Endodermal cell (in vitro differentiated cells): Measurements from ENCODE around the gene KIF26B. TPM values are rescaled to one million over a fixed set of nuclear protein-coding genes. Genes with fewer than 3 reads are reported as not detected.

Source experiments
- DNase-seq: peaks from one replicate; pipeline ENCODE4 v3.0.0-alpha.2; 2017
- H3K27ac ChIP-seq: 2 replicates; pipeline ENCODE4 v1.5.1; 2013; ENCODE audit warnings: mild to moderate bottlenecking, low read depth, low read length, moderate library complexity
- H3K27me3 ChIP-seq: 2 replicates; pipeline ENCODE4 v1.6.1; 2013; ENCODE audit warnings: mild to moderate bottlenecking, low read length, moderate library complexity; ENCODE audit not compliant: insufficient read depth, control insufficient read depth, poor library complexity, severe bottlenecking
- H3K36me3 ChIP-seq: 2 replicates; pipeline ENCODE4 v1.7.0; 2013; ENCODE audit warnings: mild to moderate bottlenecking, low read length, moderate library complexity; ENCODE audit not compliant: control insufficient read depth, insufficient read depth
- H3K4me1 ChIP-seq: one replicate; pipeline ENCODE4 v1.7.0; 2013; ENCODE audit warnings: low read length; ENCODE audit not compliant: control insufficient read depth, insufficient read depth
- H3K4me3 ChIP-seq: 2 replicates; pipeline ENCODE4 v1.5.1; 2013; ENCODE audit warnings: mild to moderate bottlenecking, low read length, moderate library complexity
- H3K9ac ChIP-seq: 2 replicates; pipeline ENCODE4 v1.6.1; 2013; ENCODE audit warnings: mild to moderate bottlenecking, low read length, moderate library complexity; ENCODE audit not compliant: poor library complexity, severe bottlenecking; ENCODE audit errors: extremely low read depth
- H3K9me3 ChIP-seq: 2 replicates; pipeline ENCODE4 v1.6.1; 2013; ENCODE audit warnings: mild to moderate bottlenecking, low read length, moderate library complexity; ENCODE audit not compliant: control insufficient read depth
- H3K27ac Mint-ChIP-seq: 2 replicates; pipeline ENCODE4 v1.8.0; 2020; ENCODE audit warnings: mixed read lengths
- H3K27me3 Mint-ChIP-seq: 2 replicates; pipeline ENCODE4 v1.8.0; 2021; ENCODE audit warnings: mild to moderate bottlenecking, mixed read lengths; ENCODE audit not compliant: insufficient read depth
- H3K36me3 Mint-ChIP-seq: 2 replicates; pipeline ENCODE4 v1.8.0; 2020; ENCODE audit warnings: low read depth, mixed read lengths
- H3K4me1 Mint-ChIP-seq: 2 replicates; pipeline ENCODE4 v1.8.0; 2020; ENCODE audit warnings: mixed read lengths
- H3K4me3 Mint-ChIP-seq: 2 replicates; pipeline ENCODE4 v1.8.0; 2020; ENCODE audit warnings: mild to moderate bottlenecking, moderate library complexity, mixed read lengths
- H3K9me3 Mint-ChIP-seq: 2 replicates; pipeline ENCODE4 v1.8.0; 2020; ENCODE audit warnings: mild to moderate bottlenecking, mixed read lengths
- WGBS, 2 experiments: methylation state at CpG; one replicate each; pipeline versions ENCODE4 v1.1.5 to v1.1.7; 2013; ENCODE audit warnings: missing lambda C conversion rate in 2 of 2, mixed read lengths in 1 of 2; ENCODE audit not compliant: insufficient coverage in 1 of 2, insufficient read length in 1 of 2; 5-methylcytosine and 5-hydroxymethylcytosine counted together
- total RNA-seq, 2 donors: library from RNA; stranded (reverse); fragmentation: NEBNext Ultra II Directional in 1 of 2; extraction: Animal tissue kit (Norgen Biotek cat#: 25700) in 1 of 2; gene quantifications; 2 replicates in 1 of 2; 3 replicates in 1 of 2; pipeline ENCODE4 v1.2.1, GENCODE V29; 2021
- TF ChIP-seq, protein P1 (sequence below): fragments of 200-600 bp; sonication (generic); conservative IDR thresholded peaks from 2 replicates; pipeline ENCODE4 v1.5.0; 2021; ENCODE audit warnings: antibody characterized with exemption, mild to moderate bottlenecking

Gene KIF26B
- total RNA-seq, 2 donors from 2014 or later, result 12.3 to 21.0 TPM

- TF ChIP-seq, protein P1, sequence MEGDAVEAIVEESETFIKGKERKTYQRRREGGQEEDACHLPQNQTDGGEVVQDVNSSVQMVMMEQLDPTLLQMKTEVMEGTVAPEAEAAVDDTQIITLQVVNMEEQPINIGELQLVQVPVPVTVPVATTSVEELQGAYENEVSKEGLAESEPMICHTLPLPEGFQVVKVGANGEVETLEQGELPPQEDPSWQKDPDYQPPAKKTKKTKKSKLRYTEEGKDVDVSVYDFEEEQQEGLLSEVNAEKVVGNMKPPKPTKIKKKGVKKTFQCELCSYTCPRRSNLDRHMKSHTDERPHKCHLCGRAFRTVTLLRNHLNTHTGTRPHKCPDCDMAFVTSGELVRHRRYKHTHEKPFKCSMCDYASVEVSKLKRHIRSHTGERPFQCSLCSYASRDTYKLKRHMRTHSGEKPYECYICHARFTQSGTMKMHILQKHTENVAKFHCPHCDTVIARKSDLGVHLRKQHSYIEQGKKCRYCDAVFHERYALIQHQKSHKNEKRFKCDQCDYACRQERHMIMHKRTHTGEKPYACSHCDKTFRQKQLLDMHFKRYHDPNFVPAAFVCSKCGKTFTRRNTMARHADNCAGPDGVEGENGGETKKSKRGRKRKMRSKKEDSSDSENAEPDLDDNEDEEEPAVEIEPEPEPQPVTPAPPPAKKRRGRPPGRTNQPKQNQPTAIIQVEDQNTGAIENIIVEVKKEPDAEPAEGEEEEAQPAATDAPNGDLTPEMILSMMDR, result no peak
- peaks cover 12% of the 10 kb centered on the region for H3K4me1 ChIP-seq
- 92 to 94% methylated on average over 17 to 25 of the region's 25 CpGs for WGBS, 2 experiments
- no peak overlapping the region for H3K9ac ChIP-seq
- no peaks in the 10 kb centered on the region for H3K27me3 ChIP-seq
- Mint-ChIP-seq H3K27ac (no peak overlapping the region), H3K27me3 (peaks cover 32% of the 10 kb centered on the region), H3K4me1 (peaks cover 22% of the 10 kb centered on the region), H3K36me3 (peaks cover 30% of the 10 kb centered on the region), H3K4me3 (no peak overlapping the region), H3K9me3 (no peaks in the 10 kb centered on the region)
- no peak overlapping the region for H3K27ac ChIP-seq
- no peak overlapping the region for H3K4me3 ChIP-seq
- H3K36me3 ChIP-seq, result peaks cover 16% of the 10 kb centered on the region
- H3K9me3 ChIP-seq, result no peaks in the 10 kb centered on the region
- DNase-seq, result peak; percentile 43
These were observed 454.8 kb downstream of the KIF26B start for GRCh38 chr1:245609354-245610150.

GRCh38 chr1:245611251-245611650 lies 456.5 kb downstream of the KIF26B start:
- Histone ChIP-seq H3K27me3 (no peaks in the 10 kb centered on the region), H3K4me1 (peaks cover 10% of the 10 kb centered on the region), H3K9me3 (no peaks in the 10 kb centered on the region), H3K4me3 (no peak overlapping the region), H3K27ac (no peak overlapping the region), H3K9ac (no peak overlapping the region), H3K36me3 (peaks cover 16% of the 10 kb centered on the region)
- no peak overlapping the region for H3K4me3 Mint-ChIP-seq
- peaks cover 27% of the 10 kb centered on the region for H3K4me1 Mint-ChIP-seq
- 66% methylated on average over 2 of the region's 2 CpGs; no CpG with 5 or more reads in 1 of the 2 experiments for WGBS, 2 experiments
- DNase-seq, result no peak
- no peak overlapping the region for H3K27ac Mint-ChIP-seq
- H3K9me3 Mint-ChIP-seq, result no peaks in the 10 kb centered on the region
- TF ChIP-seq, protein P1, result no peak
- peaks cover 32% of the 10 kb centered on the region for H3K36me3 Mint-ChIP-seq
- H3K27me3 Mint-ChIP-seq, result peaks cover 34% of the 10 kb centered on the region

DNA sequence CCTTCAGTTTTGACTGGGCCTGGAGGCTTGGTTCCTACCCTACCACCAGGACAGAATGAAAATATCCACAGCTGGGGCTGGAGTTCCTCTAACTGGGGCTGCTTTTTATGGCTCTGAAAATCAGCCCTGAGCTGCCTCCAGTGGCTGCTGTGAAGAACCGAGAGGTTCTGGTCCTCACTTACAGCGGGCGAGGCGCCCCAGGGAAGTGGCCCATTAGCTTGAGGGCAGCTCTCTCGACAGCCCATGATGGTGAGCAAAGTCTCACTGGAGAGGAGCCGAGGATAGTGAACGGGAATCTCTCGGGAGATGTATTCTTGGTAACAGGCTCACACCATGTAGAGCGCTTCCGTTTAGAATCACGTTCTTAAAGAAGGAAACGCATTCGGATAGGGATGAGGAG lies 459.7 kb downstream of the KIF26B start:
- peaks cover 9% of the 10 kb centered on the region for H3K36me3 ChIP-seq
- H3K27ac ChIP-seq, result no peak overlapping the region
- H3K4me1 Mint-ChIP-seq, result peaks cover 26% of the 10 kb centered on the region
- H3K36me3 Mint-ChIP-seq, result peaks cover 35% of the 10 kb centered on the region
- no peak for DNase-seq
- no peaks in the 10 kb centered on the region for H3K27me3 ChIP-seq
- no peak overlapping the region for H3K4me3 ChIP-seq
- H3K27me3 Mint-ChIP-seq, result peaks cover 32% of the 10 kb centered on the region
- no peak overlapping the region for H3K27ac Mint-ChIP-seq
- no peak overlapping the region for H3K4me3 Mint-ChIP-seq
- peaks cover 5% of the 10 kb centered on the region for H3K4me1 ChIP-seq
- H3K9me3 Mint-ChIP-seq, result no peaks in the 10 kb centered on the region
- 96 to 100% methylated on average over 11 to 13 of the region's 13 CpGs for WGBS, 2 experiments
- TF ChIP-seq, protein P1, result no peak
- H3K9ac ChIP-seq, result no peak overlapping the region
- H3K9me3 ChIP-seq, result no peaks in the 10 kb centered on the region
